Measurements from ENCODE around the gene EMID1. TPM values are rescaled to one million over a fixed set of nuclear protein-coding genes. Genes with fewer than 3 reads are reported as not detected.

EMID1 gene
- total and polyA plus RNA-seq, 5 donors from 2014 or later = 0.40 to 1.3 TPM; not detected in 3

DNA sequence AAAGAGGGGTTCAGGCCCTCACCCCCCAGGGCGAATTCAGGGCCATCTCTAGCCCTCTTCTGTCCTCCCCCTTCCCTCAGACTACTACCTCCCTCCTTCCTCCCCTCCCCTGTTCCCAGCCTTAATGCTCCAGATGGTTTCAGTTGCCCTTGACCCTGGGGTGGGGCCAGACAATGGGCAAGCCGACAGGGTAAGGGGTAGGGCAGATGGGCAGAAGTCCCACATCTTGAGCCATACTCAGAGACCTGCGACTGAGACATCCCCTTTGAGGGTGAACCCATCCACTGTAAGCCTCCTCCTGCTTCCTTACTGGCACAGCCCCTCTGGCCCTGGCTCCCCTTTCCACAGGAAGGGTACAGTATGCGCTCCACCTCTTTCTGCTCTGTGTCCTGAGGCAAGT, 60.2 kb downstream of the EMID1 start:
- Histone ChIP-seq H3K4me3 (ENCODE audit: low read depth, low read length) (no peak overlapping the region), H3K4me1 (ENCODE audit: control insufficient read depth, insufficient read depth, low read length, poor library complexity, severe bottlenecking) (peaks cover 37% of the 10 kb centered on the region), H3K36me3 (ENCODE audit: control insufficient read depth, insufficient read depth, low read length) (no peaks in the 10 kb centered on the region), H3K27me3 (ENCODE audit: control insufficient read depth, insufficient read depth, low read length) (no peaks in the 10 kb centered on the region), H3K9me3 (ENCODE audit: control insufficient read depth in 2 of 2, low read length in 2 of 2) (no peaks in the 10 kb centered on the region), H3K27ac (ENCODE audit: insufficient read depth, low read length, poor library complexity, severe bottlenecking) (no peak overlapping the region)
- H3K36me3 Mint-ChIP-seq = peaks cover 11% of the 10 kb centered on the region
- peaks cover 14 to 40% (median 31%) of the 10 kb centered on the region in 4 donors for H3K4me1 Mint-ChIP-seq
- H3K27me3 Mint-ChIP-seq = peaks cover 4% of the 10 kb centered on the region
- DNase-seq = no peak
- H3K4me3 Mint-ChIP-seq = peak overlapping the region; percentile 33 to 99 (median 96)
- peak overlapping the region in 1 of 3 donors; percentile 71 for H3K27ac Mint-ChIP-seq
- no peak for ATAC-seq (ENCODE audit: low read depth in 2 of 2)
- H3K9me3 Mint-ChIP-seq = peaks cover 0 to 2% (median 0%) of the 10 kb centered on the region in 7 donors

DNA sequence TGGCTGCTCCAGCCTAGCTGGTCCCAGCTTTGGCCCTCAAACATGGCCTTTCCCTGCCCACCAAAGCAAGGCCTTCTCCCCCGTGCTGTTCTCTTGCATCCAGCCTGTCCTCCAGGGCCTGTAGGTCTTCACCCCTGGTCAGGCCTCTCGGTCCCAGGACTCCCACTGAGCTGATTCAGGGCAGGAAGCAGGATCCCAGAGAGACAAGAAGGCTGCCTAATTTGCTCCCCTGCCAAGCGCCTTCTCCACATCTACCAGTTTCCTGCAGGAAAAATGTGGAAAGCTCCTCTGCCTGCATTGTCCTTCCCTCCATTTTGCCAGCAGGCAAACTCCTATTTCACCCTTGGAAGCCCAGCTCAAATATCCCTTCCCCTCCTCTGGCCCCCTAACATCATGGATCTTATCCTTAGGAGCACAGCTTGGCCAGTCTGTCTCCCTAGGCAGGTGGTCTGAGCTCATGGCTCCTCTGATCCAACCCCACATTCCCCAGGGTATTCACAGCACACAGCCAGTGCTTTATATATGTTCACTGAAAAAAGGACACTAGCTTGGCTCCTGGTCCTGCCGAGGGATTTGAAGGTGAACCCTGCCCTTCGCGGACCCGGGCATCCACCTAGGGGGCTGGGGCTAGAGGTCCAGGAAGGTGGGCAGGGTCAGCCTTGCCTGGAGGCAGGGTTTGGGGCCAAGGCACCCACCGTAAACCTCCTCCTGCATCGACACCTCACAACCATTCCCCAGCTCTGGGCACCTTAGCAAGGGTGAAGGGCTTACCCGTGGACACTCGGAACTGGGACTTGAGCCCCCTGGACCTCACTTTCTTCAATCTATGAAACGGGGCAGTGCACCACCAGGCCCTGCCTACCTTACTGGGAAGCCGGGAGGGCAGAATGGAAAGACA, 61.1 kb downstream of the EMID1 start:
- peaks cover 46% of the 10 kb centered on the region for H3K4me1 ChIP-seq (ENCODE audit: control insufficient read depth, insufficient read depth, low read length, poor library complexity, severe bottlenecking)
- Mint-ChIP-seq H3K36me3 (peaks cover 14% of the 10 kb centered on the region), H3K4me1 (peaks cover 15 to 48% (median 38%) of the 10 kb centered on the region in 4 donors), H3K27ac (peak overlapping the region; percentile 77 to 100 (median 90)), H3K4me3 (peak overlapping the region; percentile 96 to 99 (median 96)), H3K9me3 (peaks cover 0 to 2% (median 0%) of the 10 kb centered on the region in 7 donors), H3K27me3 (peaks cover 4% of the 10 kb centered on the region)
- peak overlapping the region; percentile 87 for H3K4me3 ChIP-seq (ENCODE audit: low read depth, low read length)
- H3K27me3 ChIP-seq (ENCODE audit: control insufficient read depth, insufficient read depth, low read length) = no peaks in the 10 kb centered on the region
- H3K9me3 ChIP-seq (ENCODE audit: control insufficient read depth in 2 of 2, low read length in 2 of 2) = no peaks in the 10 kb centered on the region
- peaks cover 3% of the 10 kb centered on the region for H3K36me3 ChIP-seq (ENCODE audit: control insufficient read depth, insufficient read depth, low read length)
- H3K27ac ChIP-seq (ENCODE audit: insufficient read depth, low read length, poor library complexity, severe bottlenecking) = no peak overlapping the region
- DNase-seq (peak in 1 of 3 donors; percentile 7), ATAC-seq (ENCODE audit: low read depth in 2 of 2) (no peak)

DNA sequence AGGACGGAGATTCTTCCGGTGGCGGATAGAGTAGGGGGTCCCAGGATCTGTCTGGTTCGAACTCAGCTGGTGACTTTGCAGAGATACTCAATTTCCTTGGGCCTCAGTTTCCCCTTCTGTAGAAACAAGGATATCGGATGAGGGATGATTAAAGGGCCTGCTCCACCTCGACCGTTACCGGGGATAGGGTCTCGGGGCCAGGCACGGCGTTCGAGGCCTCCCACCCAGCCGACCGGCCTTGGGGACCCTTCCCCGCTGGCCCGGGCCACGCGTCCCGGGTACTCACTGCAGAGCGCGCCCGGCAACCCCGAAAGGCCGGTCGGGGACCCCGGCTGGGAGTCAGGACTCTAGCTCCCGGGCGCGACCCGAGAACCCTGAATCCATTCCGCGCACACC, 61.8 kb downstream of the EMID1 start:
- Histone ChIP-seq H3K36me3 (ENCODE audit: control insufficient read depth, insufficient read depth, low read length) (peaks cover 10% of the 10 kb centered on the region), H3K4me1 (ENCODE audit: control insufficient read depth, insufficient read depth, low read length, poor library complexity, severe bottlenecking) (peaks cover 53% of the 10 kb centered on the region), H3K27ac (ENCODE audit: insufficient read depth, low read length, poor library complexity, severe bottlenecking) (peak overlapping the region; percentile 93), H3K4me3 (ENCODE audit: low read depth, low read length) (peak overlapping the region; percentile 87), H3K27me3 (ENCODE audit: control insufficient read depth, insufficient read depth, low read length) (no peaks in the 10 kb centered on the region), H3K9me3 (ENCODE audit: control insufficient read depth in 2 of 2, low read length in 2 of 2) (no peaks in the 10 kb centered on the region)
- peaks cover 18 to 55% (median 44%) of the 10 kb centered on the region in 4 donors for H3K4me1 Mint-ChIP-seq
- H3K27me3 Mint-ChIP-seq = peaks cover 4% of the 10 kb centered on the region
- peak overlapping the region; percentile 96 to 99 (median 96) for H3K4me3 Mint-ChIP-seq
- peaks cover 0 to 2% (median 0%) of the 10 kb centered on the region in 7 donors for H3K9me3 Mint-ChIP-seq
- ATAC-seq (ENCODE audit: low read depth in 2 of 2) (no peak), DNase-seq (no peak)
- peak overlapping the region; percentile 99 to 100 (median 99) for H3K27ac Mint-ChIP-seq
- peaks cover 18% of the 10 kb centered on the region for H3K36me3 Mint-ChIP-seq

DNA sequence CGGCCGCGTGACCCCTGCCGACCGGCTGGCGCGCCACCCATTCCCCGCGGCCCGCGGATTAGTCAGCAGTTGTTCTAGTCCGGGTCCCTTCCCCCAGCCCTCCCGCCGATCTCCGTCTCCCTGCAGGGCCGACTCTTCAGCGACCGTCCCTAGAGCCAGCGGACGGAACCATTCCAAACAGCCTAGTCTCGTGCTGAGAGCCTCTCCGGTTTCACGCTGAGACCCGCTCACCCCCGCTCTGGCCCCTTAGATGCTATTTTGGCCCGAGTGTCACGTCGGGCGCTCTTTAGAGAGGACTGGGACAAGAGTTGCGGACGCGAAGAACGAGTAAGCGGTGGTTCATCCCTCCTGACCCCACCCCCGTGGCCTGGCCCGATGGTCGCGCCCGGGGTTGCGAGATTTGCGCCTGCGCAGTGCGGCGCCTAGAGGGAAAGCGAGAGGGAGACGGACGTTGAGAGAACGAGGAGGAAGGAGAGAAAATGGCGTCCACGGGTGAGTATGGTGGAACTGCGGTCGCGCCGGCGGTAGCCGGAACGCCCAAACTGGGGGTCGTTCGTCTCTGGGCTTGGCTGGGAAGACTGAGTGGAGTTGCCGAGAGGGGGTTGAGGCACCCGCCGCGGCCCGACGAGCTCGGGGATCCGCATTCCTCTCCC, 62.3 kb downstream of the EMID1 start, which contains the start of the genes EWSR1 and RHBDD3:
Gene EWSR1, plus strand, starts transcription at position 411 of the 653 bp plus-strand sequence. Its CDS starts 69 bp downstream, at position 480.
Gene RHBDD3, minus strand, starts transcription at position 124 of the 653 bp plus-strand sequence. CDS start 2,355 bp downstream, outside the sequence.
- Mint-ChIP-seq H3K4me3 (peak within 1 kb of the TSS; percentile 96 to 99 (median 96)), H3K36me3 (peaks cover 22% of the 10 kb centered on the region), H3K9me3 (peaks cover 0 to 2% (median 0%) of the 10 kb centered on the region in 7 donors), H3K27ac (peak within 1 kb of the TSS; percentile 99 to 100 (median 99)), H3K27me3 (peaks cover 4% of the 10 kb centered on the region), H3K4me1 (peaks cover 21 to 60% (median 50%) of the 10 kb centered on the region in 4 donors)
- DNase-seq = peak; percentile 91 to 97 (median 96)
- Histone ChIP-seq H3K36me3 (ENCODE audit: control insufficient read depth, insufficient read depth, low read length) (peaks cover 15% of the 10 kb centered on the region), H3K27me3 (ENCODE audit: control insufficient read depth, insufficient read depth, low read length) (no peaks in the 10 kb centered on the region), H3K4me3 (ENCODE audit: low read depth, low read length) (peak within 1 kb of the TSS; percentile 87), H3K27ac (ENCODE audit: insufficient read depth, low read length, poor library complexity, severe bottlenecking) (peak within 1 kb of the TSS; percentile 93), H3K4me1 (ENCODE audit: control insufficient read depth, insufficient read depth, low read length, poor library complexity, severe bottlenecking) (peaks cover 54% of the 10 kb centered on the region), H3K9me3 (ENCODE audit: control insufficient read depth in 2 of 2, low read length in 2 of 2) (no peaks in the 10 kb centered on the region)
- peak; percentile 92 to 94 for ATAC-seq (ENCODE audit: low read depth in 2 of 2)

DNA sequence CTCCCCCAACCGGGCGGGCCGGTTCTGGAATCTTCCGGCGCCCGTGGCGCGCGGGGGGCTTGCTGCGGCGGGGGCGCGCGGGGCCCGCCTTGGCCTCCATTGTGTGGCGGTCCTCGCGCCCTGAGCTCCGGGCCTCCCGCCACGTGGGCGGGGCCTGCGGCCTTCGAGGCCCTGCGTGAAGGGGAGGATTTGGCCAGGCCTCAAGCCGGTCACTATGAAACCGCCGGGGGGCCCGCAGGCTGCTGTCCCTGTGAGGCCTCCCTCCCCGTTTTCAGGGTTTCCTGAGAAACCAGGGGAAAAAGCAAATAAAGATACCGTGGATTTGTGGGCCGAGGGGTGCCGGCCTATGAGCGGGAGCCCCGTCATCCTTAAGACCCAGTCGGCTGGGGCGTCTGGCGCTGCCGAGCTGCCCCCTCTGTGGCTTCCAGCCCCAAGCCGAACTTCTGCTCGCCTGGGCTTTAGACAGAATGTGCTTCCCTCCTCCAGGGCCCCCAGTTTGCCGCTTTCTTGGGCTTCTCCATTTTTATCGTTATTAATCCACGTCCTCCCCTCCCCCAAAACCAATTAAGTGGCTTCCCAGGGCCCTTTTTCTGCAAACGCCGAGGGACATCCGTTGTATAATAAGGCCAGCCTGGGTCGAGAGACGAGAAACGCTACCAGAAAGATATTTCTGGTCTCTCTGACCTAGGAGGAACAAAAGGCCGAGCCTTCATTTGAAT, 63.0 kb downstream of the EMID1 start:
- peaks cover 56% of the 10 kb centered on the region for H3K4me1 ChIP-seq (ENCODE audit: control insufficient read depth, insufficient read depth, low read length, poor library complexity, severe bottlenecking)
- peak; percentile 6 for ATAC-seq (ENCODE audit: low read depth in 2 of 2)
- no peaks in the 10 kb centered on the region for H3K27me3 ChIP-seq (ENCODE audit: control insufficient read depth, insufficient read depth, low read length)
- Mint-ChIP-seq H3K9me3 (peaks cover 0 to 2% (median 0%) of the 10 kb centered on the region in 7 donors), H3K4me3 (peak overlapping the region; percentile 96 to 99 (median 96)), H3K27me3 (peaks cover 4% of the 10 kb centered on the region), H3K36me3 (peaks cover 29% of the 10 kb centered on the region), H3K4me1 (peaks cover 27 to 67% (median 57%) of the 10 kb centered on the region in 4 donors), H3K27ac (peak overlapping the region; percentile 99 to 100 (median 99))
- H3K9me3 ChIP-seq (ENCODE audit: control insufficient read depth in 2 of 2, low read length in 2 of 2) = no peaks in the 10 kb centered on the region
- H3K36me3 ChIP-seq (ENCODE audit: control insufficient read depth, insufficient read depth, low read length) = peaks cover 22% of the 10 kb centered on the region
- peak overlapping the region; percentile 93 for H3K27ac ChIP-seq (ENCODE audit: insufficient read depth, low read length, poor library complexity, severe bottlenecking)
- DNase-seq = peak in 2 of 3 donors; percentile 36 to 56
- H3K4me3 ChIP-seq (ENCODE audit: low read depth, low read length) = peak overlapping the region; percentile 83

DNA sequence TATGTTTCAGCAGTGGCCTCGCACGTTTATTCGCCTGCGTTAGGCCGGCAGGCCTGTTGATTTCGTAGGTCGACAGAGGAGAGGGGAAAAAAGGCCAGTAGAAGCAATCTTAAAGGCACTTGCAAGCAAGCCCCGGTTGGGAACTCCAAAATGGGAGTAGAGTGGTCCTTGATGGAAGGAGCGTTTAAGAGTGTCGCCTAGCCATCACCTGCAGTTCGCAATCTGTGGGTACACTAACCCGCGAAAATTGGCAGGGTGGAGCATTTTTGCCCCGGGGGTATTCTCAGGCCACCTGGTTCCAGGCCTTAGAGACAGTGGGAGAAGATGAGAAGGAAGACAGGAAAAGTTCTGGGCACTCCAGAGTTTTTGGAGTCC, 63.5 kb downstream of the EMID1 start:
- Mint-ChIP-seq H3K4me3 (peak overlapping the region; percentile 96 to 99 (median 96)), H3K27me3 (peaks cover 4% of the 10 kb centered on the region), H3K9me3 (peaks cover 0 to 2% (median 0%) of the 10 kb centered on the region in 7 donors), H3K36me3 (peaks cover 33% of the 10 kb centered on the region), H3K27ac (peak overlapping the region; percentile 96 to 100 (median 97)), H3K4me1 (peaks cover 27 to 72% (median 61%) of the 10 kb centered on the region in 4 donors)
- DNase-seq = peak in 1 of 3 donors; percentile 7
- Histone ChIP-seq H3K27ac (ENCODE audit: insufficient read depth, low read length, poor library complexity, severe bottlenecking) (peak overlapping the region; percentile 93), H3K27me3 (ENCODE audit: control insufficient read depth, insufficient read depth, low read length) (no peaks in the 10 kb centered on the region), H3K9me3 (ENCODE audit: control insufficient read depth in 2 of 2, low read length in 2 of 2) (no peaks in the 10 kb centered on the region), H3K36me3 (ENCODE audit: control insufficient read depth, insufficient read depth, low read length) (peaks cover 27% of the 10 kb centered on the region), H3K4me3 (ENCODE audit: low read depth, low read length) (peak overlapping the region; percentile 83), H3K4me1 (ENCODE audit: control insufficient read depth, insufficient read depth, low read length, poor library complexity, severe bottlenecking) (peaks cover 62% of the 10 kb centered on the region)
- no peak for ATAC-seq (ENCODE audit: low read depth in 2 of 2)

Data from CD4-positive, CD25-positive, alpha-beta regulatory T cell (primary cell).